ENCODE data around the gene MAP7.

The MAP7 gene

DNA sequence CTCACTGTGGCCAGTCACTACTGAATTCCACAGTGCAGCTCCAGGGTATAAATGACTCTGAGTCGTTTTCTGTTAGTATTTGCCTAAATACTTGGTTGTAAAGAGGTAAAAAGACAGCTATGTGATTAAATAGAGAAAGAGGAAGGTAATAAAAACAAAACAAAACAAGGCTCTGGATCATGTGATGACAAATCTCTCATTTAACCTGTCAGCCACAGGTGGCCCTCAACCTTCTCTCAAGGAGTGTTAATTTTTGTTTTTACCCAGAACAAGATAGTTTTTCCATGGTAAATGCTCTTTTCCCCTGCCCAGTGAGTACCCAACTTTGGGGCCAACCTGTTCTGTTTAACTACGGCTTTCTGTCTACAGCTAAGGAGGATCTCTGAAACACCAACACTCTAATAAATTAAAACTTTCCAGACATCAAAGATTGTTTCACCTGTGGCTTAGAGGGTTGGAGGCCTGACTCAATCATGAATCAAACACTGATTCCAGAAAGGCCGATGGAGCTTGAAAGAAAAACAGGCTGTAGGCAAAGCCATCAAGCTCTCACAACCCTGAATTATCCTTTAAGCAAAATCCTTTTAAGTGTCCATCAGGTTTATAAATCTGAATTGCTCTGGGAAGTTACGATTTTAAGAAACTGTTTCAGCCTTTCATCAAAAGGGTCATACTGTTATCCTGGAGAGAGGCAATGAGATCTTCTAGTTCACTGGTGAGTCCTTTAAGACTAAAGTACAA is 179.1 kb downstream of the MAP7 start:
- DNase-seq, result no peak

DNA sequence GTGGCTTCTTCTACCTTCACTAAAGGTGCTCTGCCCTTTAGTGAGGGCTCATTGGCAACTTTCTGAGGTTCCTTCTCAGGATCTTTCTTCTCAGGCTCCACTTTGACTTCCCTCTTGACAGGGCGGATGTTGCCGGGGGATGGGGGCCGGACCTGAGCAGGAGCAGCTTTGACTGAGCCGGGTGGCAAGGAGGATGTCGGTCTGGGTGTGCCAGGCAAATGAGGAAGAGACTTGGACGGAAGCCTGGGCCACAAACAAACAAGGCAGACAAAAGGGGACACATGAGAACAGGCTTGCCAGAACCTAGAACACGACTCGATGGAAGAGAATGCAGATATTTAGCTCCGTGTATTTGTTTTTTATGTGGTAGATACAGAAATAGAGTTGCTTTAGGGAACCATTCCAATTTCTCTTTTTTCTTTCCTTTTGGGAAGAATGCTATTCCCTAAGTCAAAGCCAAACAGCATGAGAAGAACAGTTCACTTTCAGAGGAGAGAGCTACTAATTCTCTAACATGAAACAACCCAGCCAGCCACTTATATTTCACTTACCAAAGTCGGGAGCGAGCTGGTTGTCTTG is 184.4 kb downstream of the MAP7 start:
- DNase-seq, result no peak

DNA sequence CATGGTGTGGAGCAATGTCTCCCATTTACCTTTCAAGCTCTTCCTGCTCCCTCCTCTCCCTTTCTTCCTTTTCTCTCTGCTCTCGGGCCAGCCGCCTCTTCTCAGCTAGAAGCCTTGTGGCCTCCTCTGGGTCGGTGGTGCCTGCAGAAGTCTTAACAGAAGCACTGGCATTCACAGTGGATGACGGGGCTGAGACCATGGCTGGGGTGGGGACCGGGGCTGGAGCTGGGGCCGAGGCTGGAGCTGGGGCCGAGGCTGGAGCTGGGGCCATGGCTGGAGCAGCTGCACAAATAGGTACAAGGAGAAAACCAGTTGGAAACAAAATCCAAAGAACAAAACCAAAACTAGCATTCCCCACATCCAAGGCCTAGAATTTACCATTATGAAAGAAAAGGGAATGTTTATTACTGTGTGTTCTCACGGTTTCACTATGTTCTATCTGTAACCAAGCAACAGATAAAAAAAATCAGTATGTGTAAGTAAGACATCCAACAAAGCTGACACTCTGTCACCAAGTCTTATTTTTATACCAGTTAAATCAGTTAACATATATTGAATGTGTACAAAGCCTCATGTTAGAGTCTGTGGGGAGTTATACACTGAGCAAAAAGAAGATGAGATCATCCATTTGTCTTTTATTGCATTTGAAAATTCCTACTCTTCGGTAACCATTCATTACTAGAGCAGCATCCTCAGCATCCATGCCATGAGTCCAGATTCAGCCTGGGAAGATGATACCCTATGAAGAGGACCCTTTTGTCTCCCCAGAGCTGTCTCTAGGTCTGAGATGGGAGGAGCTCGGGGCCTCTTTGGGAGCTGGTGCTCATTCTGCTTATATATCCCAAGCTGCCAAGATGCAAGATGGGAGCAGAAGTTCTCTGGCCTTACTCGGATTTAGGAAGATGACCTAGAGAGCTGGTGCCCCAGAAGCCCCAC is 187.5 kb downstream of the MAP7 start:
- DNase-seq, result no peak

DNA sequence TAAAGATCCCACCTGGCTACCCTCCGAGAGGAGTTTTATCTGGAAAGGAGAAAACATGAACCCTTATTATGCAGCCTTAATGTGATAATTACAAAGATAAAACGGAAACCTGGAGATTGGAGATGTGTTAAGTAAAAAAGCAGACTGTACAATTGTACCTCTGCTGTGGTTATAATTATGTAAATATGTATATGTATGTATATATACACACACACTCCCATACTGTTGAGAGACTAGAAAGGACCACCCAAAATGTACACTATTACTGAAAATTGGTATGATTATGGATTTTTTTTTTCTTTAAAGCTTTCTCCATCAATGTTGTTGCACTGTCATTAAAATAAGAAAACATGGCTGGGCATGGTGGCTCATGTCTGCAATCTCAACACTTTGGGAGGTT is 188.4 kb downstream of the MAP7 start:
- DNase-seq, result no peak

DNA sequence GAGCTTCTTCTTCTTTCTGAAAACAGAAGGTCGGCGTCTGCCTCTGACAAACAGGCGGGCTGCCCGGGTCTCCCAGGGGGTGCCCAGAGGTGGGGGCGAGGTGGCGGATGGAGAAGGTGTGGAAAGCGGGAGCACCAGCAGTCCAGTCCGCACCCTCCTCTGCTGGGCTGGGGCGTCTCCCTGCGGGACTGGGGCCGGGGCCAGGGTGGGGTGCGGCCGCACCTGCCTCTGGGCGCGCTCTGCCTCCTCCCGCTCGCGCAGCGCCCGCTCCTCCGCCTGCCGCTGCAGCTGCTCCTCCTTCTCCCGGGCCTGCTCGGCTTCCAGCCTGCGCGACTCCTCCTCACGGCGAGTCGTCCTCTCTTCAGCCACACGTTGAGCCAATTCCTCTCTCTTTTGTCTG is 189.4 kb downstream of the MAP7 start:
- DNase-seq, result no peak

DNA sequence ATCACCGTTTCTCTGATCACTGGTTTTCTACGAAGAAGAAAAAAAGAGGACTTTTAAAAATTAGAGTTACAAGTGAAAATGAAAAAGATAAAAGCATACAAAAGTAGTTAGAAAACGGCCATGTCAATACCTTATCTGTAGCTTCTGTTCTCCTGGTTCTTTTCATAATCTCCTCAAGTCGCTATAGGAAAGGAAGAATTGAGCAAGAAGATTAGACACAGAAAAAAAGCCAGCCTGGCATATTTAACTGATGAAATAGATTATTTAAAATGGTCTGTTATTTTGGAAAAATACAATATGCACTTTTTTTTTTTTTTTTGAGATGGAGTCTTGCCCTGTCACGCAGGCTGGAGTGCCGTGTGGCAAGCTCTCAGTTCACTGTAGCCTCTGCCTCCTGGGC is 190.4 kb downstream of the MAP7 start:
- no peak for DNase-seq

DNA sequence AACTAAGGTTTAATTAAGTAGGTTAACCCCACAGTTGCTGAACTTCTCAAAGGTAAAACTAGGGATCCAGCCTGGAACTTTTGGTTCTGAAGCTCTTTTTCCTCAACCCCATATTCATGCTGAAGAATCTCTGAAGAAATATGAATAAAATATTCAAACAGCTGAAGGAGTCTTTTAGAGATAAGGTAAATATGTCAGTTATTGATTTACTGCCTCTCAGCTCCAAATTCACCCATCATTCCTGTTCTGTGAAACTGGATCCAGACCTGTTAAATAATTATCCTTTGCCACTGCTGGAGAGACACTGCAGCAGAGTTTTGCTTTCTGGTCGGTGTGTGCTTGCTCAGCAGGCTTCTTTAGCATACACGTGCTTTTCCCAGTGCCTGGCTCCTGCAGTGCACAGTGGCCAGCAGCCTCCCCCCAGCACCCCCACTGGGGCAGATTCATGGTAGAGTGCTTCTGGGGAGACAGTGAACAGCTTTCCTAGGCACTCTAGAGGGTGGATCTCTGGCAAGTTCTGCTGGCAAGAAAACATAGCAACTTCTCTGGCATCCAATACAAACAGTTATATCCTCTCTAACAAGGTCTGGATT is 198.6 kb downstream of the MAP7 start:
- no peak for DNase-seq

DNA sequence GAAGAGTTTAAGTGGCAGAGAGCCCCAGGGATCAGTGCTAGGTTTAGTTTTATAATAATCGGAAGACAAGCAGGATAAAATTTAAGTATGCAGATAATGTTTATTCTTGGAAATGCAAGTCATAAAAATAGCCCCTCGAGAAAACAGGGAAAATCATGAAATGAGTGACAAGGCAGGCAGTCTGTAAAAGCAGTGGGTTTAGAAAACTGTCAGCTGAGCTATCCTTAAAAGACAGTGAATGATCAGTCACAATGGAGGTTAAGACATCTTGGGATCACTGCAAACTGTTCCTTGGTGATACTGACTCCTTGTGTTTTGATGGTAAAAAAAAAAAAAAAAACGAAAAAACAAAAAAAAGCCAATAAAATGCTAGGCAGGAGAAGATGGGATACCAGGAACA is 199.3 kb downstream of the MAP7 start:
- DNase-seq, result no peak

DNA sequence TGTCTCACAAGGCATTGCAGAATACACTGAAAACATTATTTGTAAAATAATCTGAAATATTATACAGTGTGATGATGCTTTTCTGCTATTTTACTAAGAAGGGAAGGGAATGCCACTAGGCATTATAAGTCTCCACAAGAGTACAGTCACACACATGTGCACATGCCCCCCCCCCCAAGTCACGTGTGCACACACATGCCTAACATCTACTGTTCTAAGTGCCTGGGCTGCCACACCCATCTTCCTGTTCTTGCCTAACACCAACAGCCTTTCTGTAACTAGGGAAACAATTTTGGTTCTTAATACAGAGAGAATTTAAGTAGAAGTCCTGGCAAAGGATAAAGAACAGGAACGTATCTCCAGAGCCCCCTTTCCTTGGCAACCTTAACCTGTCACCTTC is 202.4 kb downstream of the MAP7 start:
- DNase-seq, result no peak

DNA sequence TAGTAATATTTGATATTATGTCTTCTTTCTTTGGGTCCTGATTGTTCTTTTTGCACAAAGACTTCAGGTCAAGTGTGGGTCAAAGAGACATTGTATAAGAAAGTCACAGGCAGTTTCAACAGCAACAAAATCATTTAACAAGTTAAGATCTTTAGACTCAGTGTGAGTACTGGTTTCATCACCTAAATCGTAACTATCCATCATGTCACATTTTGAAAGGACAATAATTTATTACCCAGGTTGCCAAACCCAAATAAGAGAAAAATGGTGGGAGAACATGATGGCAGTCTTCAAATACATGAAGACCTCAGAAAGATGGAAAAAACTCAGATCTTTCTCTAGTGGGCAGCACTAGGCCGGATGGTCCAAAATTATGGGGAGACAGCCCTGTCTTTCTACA is 205.1 kb downstream of the MAP7 start:
- DNase-seq, result no peak

DNA sequence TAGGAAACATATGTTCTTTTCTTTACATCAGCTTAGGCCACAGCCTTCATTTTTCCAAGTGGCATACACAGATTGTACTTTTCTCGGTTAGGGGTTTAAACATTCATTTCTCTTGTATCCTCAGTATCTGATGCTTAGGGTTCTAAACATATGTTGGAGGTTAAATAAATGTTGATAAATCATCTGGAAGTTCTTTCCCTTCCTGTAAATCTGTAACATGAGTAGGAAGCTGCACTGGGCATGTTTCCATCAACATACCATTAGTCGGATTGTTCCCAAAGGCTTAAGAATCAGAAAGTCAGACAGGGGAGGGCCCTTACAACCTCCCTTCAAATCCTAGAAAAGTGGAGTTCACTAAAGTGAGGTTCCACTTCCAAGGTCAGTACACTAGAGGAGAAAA is 205.8 kb downstream of the MAP7 start:
- no peak for DNase-seq

DNA sequence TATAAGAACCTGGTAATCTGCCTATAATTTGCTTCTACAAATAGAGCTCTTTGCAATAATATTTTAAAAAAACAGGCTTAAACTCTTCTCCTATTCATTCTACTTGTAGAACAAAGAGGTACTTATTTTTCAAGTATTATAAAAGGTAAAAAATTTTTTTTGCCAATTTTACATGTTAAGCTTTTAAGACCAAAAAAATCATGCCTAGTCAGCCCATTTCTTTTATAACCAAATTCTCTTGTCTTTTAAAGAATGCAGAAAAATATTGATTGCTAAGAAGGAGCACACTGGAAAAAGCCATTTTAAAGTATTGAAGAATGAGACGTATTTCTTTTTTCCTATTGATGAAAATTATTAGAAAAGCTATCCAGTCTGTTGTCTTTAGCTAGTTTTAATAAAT is 206.5 kb downstream of the MAP7 start:
- no peak for DNase-seq

DNA sequence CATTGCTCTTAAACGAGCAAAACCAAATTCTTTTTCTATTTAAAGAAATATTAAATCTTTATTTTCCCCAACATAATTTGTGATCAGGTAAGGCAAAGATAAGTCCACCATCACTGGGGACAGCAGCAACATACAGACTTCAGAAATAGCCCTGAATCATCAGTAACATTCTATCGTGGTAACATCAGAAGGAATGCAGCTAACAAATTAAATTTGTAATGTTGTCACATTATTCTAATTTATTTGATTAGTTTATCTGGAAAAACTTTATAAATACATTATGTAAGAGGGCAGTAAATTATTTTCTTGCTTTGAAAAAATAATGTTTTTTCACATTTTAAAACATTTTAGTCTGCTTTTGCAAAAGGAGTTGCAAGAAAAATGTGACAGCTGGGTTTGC is 206.9 kb downstream of the MAP7 start:
- DNase-seq, result no peak

DNA sequence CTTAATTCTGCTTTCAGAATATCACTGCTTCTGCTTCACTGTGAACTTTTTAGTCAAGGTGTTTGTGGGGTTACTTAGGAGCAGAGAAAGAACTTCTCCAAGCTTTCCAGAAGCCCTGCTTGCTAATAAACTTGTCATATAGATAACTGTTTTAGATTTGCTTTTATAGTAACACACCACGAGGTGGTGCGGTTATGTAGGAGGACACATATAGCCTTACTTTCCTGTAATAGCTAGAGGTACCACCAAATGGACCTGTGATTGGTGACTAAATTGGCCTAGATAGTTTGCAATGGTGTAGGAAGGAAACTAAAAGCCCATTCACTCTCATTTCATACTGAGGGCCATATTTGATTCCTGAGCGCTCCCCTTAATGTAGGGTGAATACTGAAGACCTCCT is 208.3 kb downstream of the MAP7 start:
- no peak for DNase-seq

DNA sequence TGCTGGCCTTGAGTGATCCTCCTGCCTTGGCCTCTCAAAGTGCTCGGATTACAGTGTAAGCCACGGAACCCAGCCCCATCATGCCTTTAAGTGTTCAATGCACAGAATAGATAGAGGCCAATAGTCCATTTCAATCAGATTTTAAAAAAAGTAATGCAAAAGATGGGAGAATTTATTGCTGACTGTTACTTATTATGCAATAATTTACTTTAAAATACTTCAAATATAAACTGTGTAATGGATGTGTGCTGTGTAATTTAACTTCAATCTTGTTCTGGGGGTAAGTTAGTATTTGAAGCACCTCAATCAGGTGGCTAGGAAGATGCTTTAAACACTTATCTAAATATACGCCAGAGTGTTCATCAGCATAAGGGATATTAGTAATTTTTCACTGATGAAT is 208.9 kb downstream of the MAP7 start:
- DNase-seq, result no peak

DNA sequence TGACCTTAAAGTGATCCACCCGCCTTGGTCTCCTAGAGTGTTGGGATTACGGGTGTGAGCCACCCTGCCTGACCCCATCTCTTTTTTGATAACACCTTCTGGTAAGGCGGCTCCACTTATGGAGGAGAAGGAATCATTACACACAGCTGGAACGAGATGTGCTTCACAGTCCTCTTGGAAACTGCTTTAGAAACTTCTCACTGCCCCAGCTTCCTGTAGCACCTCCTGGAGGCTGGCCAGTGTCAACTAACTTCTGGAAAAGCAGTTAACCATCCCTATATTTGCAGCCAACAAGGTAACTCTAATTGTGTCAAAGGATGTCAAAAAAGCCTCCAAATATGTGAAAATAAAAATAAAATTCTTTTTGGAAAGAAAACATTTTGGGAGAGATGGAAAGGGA is 211.7 kb downstream of the MAP7 start:
- DNase-seq, result no peak

DNA sequence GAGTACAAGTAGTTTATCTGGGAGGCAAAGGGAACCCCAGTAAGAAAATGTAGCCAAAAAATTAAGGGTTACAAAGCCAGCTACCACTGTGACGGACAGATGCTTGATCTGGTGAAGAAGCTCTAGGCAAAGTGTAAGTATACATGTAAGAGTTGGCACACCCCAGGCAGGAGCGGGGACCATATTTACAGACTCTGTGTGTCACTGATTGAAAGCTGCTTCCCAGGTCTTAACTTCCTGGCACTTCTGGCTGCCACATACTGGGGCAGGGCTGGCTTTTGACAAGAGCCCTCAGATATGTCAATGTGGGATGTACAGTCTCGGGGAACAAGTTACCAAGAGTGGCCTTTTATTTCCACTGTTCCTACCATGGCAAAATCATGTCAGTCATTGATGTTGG is 212.6 kb downstream of the MAP7 start:
- DNase-seq, result no peak

DNA sequence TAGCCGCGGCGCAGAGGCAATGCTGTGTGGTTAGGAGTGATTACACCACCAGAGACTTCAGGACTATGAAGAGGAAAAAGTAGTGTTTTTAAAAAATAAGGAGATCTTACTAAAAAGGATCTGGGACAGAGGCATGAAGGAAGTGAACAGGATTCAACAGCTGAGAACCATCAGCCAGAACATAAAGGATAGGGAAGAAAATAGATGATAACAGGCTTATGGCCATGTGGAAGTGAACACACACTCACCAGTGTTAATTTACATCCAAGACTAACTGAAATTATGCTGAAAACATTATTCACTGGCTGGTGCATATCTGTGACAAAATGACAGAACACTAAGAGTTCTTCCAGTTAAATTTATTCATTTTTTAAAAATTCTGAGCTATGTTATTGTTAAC is 213.1 kb downstream of the MAP7 start:
- no peak for DNase-seq

DNA sequence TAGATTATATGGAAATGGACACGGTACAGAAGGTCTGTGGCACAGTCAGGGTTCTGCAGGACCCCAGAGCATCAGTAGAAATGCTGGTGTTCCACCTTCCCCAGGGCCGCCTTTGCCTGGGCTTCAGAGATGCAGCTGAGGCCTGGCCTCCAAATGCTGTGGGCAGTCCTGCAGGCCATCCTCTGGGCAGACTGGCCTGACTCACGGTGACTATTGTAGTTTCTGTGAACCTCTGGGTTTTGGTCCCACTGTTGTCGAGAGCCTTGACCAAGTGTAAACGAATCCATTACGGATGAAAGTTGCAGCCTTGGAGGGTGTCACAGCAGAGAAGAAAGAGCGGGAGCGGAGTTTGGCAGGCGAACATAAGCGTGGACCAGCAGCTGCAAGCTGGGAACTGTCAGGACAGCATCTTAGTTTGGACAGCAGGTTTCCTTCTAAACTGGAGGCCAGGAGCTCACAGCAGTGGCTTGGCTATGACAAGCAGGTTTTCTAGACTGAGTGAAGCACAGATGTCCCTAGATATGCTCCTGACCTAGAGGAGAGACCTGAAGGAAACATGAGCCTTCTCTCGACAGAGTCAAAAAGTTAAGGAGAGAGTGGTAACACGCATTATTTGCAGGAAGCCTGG is 214.4 kb downstream of the MAP7 start:
- DNase-seq, result no peak

DNA sequence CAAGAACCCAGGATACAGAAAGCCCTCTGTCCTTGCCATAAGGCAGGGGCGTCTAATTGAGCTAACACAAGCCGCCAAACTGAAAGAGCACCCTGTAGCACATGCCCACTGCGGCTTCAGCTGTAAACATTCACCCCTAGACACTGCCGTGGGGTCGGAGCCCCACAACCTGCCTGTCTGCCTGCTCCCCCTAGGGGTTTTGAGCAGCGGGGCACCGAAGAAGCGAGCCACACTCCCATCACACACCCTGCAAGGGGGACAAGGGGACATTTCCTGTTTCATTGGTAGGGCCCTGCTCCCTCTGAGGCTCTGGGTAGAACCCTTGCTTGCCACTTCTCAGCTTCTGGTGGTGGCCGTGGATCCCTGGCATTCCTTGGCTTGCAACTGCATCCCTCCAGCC is 215.4 kb downstream of the MAP7 start:
- DNase-seq, result no peak

DNA sequence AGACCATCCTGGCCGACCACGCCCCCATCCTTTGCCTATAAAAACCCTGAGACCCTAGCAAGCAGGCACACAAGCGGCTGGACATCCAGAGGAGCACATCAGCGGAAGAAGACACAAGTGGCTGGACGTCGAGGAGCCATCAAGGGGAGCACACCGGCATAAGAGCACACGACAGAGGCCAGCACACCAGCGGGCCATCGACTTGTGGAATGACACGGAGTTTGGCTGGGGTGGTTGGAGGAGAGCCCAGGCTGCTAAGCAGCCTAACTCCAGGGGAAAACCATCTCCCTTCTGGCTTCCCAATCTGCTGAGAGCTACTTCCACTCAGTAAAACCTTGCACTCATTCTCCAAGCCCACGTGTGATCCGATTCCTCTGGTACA is 215.8 kb downstream of the MAP7 start:
- no peak for DNase-seq

DNA sequence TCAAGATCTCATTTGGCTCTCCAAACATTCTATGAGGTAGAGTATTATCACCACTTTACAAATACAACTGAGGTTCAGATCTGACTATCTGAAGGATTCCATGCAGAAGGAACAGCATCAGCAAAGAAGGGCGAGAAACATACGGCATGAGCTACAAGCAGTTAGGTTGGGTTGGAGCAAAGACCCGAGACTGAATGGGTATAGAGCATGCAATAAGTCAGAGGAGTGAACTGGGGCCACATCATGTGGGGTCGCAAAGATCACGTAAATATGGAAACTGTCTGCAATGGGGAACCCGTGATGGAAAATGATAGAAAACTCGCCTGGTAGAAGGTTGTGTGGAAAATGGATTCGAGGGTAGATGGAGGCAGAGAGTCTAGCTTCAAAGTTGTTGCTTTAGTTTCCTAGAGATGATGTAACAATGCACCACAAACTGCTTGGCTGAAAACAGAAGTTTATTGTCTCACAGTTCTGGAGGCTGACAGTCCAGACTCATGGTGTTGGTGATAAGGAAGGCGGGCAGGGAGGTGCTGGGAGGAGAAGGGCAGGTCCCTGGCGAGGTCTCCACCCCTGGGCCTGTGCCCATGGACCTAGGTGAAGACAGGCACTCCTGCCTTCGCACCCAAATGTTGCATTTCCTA is 216.3 kb downstream of the MAP7 start:
- no peak for DNase-seq

DNA sequence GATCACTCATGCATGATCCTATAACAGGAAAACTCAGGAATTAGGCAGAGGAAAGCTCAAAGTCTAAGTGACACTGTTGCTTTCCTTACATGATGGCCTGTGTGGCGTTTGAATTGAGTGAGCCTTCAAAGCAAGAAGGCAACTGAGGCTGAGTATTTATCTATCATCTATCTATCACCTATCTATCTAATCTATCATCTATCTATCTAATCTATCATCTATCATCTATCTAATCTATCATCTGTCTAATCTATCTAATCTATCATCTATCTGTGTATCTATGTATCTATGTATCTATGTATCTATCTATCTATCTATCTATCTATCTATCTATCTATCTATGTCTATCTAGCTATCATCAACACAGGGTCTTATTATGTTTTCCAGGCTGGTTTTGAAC is 218.8 kb downstream of the MAP7 start:
- no peak for DNase-seq
